VCaP (cell line): ENCODE data around the gene KRT24.

Experiments used
- H3K27ac ChIP-seq: fragments of 450-650 bp; 2 replicates; pipeline ENCODE4 v1.5.1; 2017
- TF ChIP-seq, protein P1 (sequence below): fragments of 450-650 bp; conservative IDR thresholded peaks from 2 replicates; pipeline ENCODE4 v1.5.1; 2017; ENCODE audit warnings: mild to moderate bottlenecking, moderate library complexity

The KRT24 gene

DNA sequence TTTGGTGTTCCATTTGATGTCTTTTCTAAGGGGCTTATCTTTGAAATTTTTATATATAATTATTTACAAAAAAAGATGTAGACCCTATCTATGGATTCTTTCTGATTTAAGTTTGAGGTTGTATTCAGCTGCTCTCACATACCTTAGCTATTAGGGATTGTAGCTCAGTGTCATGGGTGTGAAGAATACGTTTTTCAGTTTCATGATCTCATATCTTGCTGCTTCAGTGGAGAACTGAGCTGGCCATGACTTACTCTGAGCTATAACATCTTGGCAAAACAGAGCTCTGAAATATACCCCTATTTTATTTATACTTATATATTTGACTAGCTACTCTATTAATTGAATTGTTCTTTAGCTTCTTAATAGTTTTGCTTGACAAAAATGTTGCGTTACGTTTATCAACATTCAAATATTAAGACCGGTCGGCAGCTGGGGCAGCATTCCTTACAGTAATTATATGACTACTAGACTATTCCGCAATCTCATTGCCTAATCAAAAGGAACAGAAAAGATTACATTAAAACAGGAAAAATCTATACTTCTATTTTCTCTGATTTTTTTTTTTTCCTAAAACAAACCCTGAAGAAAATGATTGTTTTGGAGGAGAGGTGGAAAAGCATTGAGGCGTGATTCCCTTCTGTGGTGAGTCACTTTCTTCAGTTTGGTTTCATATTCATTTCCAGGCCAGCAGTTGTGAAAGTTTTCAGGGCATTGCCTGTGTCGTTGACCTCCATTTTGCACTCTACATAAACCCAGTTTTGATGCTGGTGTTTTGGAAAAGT is 24.1 kb upstream of the KRT24 start:
- H3K27ac ChIP-seq: no peak overlapping the region
- TF ChIP-seq, protein P1, sequence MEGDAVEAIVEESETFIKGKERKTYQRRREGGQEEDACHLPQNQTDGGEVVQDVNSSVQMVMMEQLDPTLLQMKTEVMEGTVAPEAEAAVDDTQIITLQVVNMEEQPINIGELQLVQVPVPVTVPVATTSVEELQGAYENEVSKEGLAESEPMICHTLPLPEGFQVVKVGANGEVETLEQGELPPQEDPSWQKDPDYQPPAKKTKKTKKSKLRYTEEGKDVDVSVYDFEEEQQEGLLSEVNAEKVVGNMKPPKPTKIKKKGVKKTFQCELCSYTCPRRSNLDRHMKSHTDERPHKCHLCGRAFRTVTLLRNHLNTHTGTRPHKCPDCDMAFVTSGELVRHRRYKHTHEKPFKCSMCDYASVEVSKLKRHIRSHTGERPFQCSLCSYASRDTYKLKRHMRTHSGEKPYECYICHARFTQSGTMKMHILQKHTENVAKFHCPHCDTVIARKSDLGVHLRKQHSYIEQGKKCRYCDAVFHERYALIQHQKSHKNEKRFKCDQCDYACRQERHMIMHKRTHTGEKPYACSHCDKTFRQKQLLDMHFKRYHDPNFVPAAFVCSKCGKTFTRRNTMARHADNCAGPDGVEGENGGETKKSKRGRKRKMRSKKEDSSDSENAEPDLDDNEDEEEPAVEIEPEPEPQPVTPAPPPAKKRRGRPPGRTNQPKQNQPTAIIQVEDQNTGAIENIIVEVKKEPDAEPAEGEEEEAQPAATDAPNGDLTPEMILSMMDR: no peak

- H3K27ac ChIP-seq: no peak overlapping the region
- TF ChIP-seq, protein P1: peak; percentile 77
Observed at GRCh38 chr17:40726919-40727318, 23.4 kb upstream of the KRT24 start.

DNA sequence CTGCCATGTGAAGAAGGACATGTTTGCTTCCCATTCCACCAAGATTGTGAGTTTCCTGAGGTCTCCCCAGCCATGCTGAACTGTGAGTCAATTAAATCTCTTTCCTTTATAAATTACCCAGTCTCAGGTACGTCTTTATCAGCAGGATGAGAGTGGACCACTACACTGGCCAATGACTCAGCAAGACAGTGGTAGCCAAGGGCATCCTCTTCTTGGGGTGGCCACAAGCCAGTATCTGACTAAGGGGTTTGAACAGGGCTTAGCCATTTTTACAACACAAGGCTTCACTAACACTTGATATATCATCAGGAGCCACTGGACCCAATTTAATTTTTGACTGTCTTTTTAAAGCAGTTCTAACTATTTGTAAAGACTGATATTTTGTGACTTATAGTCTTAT is 21.1 kb upstream of the KRT24 start:
- no peak overlapping the region for H3K27ac ChIP-seq
- TF ChIP-seq, protein P1: no peak

DNA sequence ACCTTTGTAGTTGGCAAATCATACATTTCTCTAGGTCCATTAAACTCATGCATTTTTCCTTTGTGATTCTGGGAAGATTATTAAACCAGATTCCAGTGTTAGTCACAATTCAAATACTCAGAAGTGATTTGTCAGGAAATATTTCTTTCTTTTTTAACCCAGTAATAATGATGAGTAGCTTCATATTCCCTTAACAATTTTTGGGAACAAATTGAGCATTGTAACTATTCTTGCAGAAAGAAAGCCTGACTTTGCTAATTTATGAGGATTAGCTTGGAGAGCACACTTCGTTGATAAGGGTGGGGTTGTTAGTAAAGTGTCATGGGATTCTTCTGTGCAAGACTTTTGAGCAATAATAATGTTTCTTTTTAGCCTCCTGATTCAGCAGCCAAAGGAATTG is 18.7 kb upstream of the KRT24 start:
- TF ChIP-seq, protein P1: no peak
- no peak overlapping the region for H3K27ac ChIP-seq

GRCh38 chr17:40720899-40721298 is 17.3 kb upstream of the KRT24 start:
- TF ChIP-seq, protein P1: no peak

GRCh38 chr17:40718930-40719329 is 15.4 kb upstream of the KRT24 start:
- H3K27ac ChIP-seq: no peak overlapping the region
- TF ChIP-seq, protein P1: no peak

More at GRCh38 chr17:40720899-40721298, 17.3 kb upstream of the KRT24 start:
- no peak overlapping the region for H3K27ac ChIP-seq

- TF ChIP-seq, protein P1: no peak
- no peak overlapping the region for H3K27ac ChIP-seq
Observed at GRCh38 chr17:40717776-40718175, 14.2 kb upstream of the KRT24 start.
